Activated CD8-positive, alpha-beta memory T cell treated with anti-CD3 and anti-CD28 coated beads for 48 hours (primary cell): Measurements from ENCODE around the gene OR5K4.

Experiments
- DNase-seq, 3 experiments: peaks; one replicate each; pipeline ENCODE4 v3.0.0-alpha.2; 2020; ENCODE audit warnings: low read depth in 2 of 3, low spot score in 2 of 3

The OR5K4 gene

GRCh38 chr3:98353554-98353953, at the start of gene OR5K4:
Gene OR5K4 (plus strand): TSS chr3:98353854. CDS start chr3:98353854, 0 bp downstream.
- no peak for DNase-seq

- DNase-seq: no peak
Measured at GRCh38 chr3:98322101-98322500, 31.6 kb upstream of the OR5K4 start.

- DNase-seq: no peak
Measured at GRCh38 chr3:98322686-98323085, 31.0 kb upstream of the OR5K4 start.

- no peak for DNase-seq
Measured at GRCh38 chr3:98323425-98323824, 30.2 kb upstream of the OR5K4 start.

DNA sequence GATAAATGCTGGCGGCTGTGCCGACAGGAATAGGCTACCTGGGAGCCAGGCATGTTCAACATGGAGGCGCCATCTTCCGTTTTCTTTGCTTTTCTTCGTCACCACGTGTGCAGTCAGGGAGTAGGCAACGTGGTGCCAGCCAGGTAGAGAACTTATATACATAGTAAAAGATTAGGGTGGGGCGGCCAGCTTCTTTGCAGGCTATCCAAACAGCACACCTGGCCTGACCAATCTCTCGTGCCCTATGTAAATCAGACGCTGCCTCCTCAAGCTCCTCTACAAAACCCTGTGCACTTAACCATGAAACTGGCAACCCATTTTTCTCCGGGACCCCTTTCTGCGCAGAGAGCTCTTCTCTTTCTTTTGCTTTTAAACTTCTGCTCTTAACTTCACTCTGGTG, 28.6 kb upstream of the OR5K4 start:
- no peak for DNase-seq

DNA sequence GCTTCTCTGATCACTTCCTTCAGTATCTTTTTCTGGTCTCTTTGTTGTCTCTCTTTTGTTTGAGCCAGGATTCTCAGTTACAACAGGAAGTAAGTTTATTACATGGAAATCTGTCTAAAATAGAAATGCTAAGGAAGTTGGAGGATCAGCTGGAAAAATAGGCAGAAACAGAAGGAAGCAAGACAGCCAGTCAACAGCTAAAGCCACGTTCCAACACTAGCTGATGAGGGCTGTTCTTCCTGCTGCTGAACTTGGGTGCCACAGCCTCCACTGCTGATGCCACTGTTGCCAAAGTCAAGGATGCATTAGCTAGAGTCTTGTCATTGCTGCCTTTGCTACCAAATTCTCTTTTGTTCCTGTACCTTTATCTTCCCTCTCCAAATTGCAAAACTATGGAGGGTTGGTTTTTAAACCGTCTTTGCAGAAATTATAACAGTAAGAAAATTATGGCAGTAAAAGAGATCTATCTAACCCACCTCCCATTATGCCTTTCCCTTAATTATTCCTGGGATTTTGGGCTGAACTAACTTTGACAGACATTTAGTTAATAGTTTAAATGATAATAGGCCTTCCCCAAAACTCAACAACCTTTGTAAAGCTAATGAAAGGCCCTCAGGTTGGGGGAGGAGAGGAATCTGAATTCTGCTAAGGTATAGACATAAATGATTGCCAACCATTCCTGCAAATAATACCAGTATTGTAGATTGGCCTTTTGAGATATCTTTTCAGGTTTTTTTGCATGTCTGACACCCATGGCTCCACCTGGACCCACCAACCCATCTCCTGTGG, 27.4 kb upstream of the OR5K4 start:
- DNase-seq: no peak

DNA sequence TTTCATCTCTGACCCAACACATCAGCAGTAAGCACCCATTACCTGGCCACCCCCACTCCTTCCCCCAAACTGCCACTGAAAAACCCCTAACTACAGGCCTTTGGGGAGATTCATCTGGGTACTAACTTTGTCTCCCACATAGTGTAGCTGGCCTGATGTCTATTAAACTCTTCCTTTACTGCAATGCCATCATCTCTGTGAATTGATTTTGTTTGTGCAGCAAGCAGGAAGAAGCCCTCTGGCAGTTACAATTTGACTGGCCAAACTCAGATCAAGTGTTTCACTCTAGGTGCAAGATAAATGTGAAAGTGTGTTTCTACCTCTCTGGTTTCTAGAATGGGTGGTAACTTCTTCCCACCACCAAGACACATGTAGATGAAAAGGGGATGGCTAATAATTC, 26.7 kb upstream of the OR5K4 start:
- no peak for DNase-seq

DNA sequence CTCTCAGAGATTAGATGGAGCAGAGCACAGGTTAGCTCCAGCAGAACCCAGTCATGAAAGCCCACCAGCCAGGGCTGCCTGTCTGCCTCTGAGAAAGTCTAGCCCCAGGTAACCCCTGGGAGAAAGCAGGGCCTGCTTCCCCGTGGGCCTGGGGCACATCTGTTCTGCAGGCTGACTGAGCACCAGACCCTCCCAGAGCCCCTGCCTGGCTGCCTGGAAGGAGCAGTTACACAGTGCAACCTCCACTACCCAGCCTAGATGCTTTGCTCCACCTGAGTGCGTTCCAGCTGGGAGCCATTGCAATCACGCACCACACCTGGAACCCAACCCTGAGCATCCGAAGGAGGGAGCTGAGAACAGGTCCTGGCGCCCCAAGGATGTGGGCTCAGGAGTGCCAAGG, 24.7 kb upstream of the OR5K4 start:
- no peak for DNase-seq

DNA sequence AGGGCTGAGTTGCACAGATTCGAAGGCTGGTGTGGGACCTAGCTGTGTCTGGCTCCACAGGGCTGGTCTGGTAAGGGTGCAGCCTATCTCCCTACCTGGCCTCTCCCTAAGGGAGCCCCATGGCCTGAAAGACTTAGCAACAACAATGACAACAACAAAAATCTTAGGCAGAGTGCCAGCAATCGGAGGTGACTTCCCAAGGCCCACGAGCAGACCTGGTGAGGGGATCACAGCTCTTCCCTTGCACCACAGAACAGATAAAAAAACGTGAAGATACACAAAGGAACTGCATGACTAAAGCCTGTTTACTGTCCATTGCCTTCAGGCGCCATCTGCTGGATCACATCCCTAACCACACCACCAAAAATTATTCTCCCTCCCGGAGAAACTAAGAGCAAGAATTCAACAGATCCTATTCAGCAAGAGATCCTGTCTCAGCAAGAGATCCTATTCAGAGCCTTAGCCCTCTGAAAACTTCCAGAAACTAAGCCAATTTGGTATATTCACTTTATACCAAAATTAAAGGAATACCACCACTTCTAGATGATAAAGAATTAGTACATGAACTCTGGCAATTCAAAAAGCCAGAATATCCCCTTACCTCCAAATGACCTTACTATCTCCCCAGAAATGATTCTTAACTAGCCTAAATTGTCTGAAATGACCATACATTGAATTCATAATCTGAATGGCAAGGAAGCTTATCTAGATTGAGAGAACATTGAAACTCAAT, 24.1 kb upstream of the OR5K4 start:
- no peak for DNase-seq

DNA sequence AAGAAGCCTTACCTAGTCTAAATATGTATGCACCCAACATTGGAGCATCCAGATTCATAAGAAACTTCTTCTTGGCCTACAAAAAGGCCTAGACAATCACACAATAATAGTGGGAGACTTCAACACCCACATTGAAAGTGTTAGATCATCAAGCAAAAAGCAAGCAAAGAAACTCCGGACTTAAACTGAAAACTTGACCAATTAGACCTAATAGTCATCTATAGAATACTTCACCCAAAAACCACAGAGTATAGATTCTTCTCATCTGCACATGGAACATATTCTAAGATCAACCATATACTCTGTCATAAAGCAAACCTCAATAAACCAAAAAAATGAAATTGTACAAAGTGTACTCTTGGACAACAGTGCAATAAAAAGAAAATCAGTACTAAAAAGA, 22.3 kb upstream of the OR5K4 start:
- no peak for DNase-seq

DNA sequence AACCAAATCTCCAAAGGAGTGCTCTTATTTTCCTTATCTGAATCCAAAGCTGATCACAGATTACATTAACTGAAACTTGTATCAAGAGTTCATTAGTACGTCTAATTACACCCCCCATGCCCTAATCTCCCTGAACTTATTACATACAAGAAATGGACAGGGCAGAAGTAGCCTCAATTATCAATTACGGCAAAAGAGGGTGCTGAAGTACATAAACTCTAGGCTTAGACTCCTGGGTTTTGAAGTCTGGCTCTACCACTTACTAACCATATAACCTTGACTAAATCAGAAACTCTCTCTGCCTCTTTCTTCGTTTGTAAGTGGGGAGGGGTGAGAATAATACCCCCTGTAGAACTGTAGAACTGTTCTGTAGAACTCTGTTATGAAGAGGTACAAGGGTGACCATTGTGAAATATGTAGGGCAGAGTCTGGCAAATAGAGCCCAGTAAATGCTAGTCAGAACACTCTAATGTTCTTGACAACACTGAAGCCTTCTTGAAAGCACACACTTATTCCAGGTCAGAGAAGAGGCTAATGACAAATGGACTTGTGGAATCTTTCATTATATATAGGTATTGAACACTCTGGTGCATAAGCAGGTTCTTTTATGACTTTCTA, 19.6 kb upstream of the OR5K4 start:
- DNase-seq: no peak

DNA sequence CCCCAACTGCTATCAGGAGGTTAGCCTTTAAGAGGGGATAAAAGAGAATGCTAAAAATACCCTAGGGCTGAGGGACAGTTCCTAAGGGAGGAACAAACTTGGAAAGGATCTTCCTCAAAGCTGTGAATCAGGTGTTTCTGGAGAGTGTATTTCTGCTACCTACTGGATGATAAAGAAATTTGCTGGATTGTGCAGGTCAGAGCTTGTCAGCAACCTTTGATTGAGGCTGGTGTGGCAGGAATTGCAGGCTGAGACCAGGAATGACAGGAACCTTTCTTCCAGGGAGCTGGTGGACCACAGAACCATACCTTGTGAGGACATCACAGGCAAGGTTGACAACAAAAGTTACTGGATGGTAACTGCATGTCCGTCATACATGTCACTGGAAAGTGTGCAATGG, 14.6 kb upstream of the OR5K4 start:
- no peak for DNase-seq

- DNase-seq: no peak
Measured at GRCh38 chr3:98341758-98342157, 11.9 kb upstream of the OR5K4 start.

GRCh38 chr3:98343647-98344507, 9.8 kb upstream of the OR5K4 start:
- no peak for DNase-seq

GRCh38 chr3:98350082-98350481, 3.6 kb upstream of the OR5K4 start:
- DNase-seq: no peak

DNA sequence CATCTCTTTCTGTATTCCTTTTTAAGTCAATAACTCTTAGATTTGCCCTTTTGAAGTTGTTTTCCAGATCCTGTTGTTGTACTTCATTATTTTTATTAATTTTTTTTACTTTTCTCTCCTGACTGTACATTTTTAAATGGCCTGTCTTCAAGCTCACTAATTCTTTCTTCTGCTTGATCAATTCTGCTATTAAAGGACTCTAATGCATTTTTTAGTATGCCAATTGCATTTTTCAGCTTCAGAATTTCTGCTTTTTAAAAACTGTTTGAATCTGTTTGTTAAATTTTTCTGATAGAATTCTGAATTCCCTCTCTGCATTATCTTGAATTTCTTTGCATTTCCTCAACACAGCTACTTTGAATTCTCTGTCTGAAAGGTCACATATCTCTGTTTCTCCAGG, 5.6 kb downstream of the OR5K4 start:
- DNase-seq: no peak

DNA sequence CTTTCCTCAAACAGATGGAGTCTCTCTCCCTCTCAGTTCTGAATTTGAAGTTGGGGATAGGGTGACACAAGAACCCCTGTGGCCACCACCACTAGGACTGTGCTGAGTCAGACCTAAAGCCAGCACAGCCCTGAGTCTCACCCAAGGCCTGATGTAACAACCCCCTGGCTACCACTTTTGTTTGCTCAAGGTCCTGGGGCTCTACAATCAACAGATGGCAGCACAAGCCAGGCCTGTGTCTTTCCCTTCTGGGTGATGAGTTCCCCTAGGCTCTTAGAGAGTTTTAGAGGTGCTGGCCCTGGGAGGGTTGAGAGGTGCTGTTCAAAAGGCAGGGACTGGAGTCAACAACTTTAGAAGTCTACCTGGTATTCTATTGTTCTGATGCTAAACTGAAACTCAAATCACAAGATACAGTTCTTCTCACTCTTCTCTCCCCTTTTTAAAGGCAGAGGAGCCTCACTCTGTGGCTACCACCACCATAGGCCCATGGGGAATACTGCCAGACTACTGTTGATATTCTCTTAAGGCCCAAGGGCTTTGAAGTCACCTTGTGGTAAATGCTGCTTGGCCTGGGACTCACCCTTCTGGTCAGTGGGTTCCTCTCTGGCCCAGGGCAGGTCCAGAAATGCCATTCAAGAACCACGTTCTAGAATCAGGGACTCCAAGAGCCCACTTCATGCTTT, 6.5 kb downstream of the OR5K4 start:
- DNase-seq: no peak

DNA sequence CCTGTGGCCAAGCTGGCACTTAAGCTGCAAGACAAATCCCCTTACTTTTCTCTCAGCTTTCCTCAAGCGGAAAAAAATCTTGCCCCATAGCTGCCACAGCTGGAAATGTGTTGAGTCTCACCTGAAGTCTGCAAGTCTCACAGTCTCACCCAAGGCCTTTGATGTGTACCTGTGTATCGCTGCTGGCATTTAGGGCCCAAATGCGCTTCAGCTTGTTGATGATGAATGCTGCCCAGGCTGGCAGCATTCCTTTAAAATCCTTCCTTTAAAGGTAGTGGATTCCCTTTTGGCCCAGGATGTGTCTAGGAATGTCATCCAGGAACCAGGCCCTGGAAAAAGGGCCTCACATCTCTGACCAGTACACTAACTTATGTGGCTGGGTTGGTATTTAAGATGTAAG, 7.0 kb downstream of the OR5K4 start:
- no peak for DNase-seq

- DNase-seq: no peak
Measured at GRCh38 chr3:98361289-98361688, 7.6 kb downstream of the OR5K4 start.

DNA sequence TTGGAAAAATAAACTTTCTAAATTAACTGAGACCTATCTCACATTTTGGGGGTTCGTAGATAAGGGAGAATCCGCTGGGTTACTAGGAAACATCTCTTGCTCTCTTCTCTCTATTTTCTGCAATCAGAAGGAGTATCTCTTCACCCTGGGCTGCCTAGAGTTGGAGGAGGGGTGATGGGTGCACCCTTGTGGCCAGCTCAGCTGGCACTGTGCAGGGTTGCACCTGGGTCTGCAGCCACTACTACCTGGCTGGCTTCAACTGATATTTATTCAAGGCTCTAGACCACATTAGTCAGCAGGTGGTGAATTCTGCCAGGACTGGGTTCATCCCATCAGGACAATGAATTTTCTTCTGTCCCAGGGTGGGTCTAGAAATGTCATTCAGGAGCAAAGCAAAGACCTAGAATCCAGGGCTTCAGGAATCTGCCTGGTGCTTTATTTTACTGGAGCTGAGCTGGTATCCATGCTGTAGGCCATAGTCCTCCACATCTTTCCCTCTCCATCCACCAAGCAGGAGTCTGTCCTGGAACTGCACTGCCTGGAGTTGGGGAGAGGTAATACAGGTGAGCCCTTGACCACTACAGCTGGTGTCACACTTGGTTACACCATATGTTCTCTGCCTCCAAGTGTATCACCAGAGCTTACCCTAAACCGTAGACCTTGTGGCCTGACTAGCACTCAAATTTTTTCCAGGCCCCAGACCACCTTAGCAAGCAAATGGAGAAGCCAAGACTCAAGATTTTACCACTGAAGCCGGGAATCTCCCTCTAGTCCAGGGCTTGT, 14.0 kb downstream of the OR5K4 start:
- no peak for DNase-seq
